A673 (cell line): ENCODE results near the gene KIAA1549.

ENCODE experiments used
- EZH2 ChIP-seq: fragments of 200-600 bp; sonication (generic); IDR thresholded peaks from 2 replicates; pipeline ENCODE4 v1.6.1; 2017; ENCODE audit warnings: borderline replicate concordance, low read depth, mild to moderate bottlenecking, mixed read lengths, antibody characterized with exemption, low read length; ENCODE audit not compliant: poor library complexity, severe bottlenecking
- TF ChIP-seq, protein P1 (sequence below): fragments of 300-800, 200-600 bp; sonication (generic); conservative IDR thresholded peaks from 2 replicates; pipeline ENCODE4 v1.5.1; 2017; ENCODE audit warnings: low read depth, mild to moderate bottlenecking, antibody characterized with exemption, low read length, moderate library complexity, mixed read lengths

DNA sequence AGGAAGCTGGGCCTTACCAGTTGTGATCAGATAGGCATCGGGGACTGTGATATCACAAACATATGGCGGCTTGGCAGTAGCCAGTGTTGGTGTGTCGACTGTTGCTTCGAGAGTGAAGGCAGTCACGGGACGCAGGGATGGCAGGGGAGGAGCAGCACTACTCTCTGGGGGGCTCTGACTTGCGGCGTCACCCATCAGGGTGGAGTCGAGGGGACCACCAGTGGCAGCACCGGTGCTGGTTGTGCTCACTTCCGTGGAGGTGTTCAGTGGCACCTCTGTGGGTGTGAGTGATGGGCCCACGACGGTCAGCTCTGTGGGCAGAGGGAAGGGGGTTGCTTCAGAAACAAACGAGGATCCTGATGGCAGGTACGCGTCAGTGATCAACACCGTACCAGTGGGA lies 64.5 kb downstream of the KIAA1549 start:
- TF ChIP-seq EZH2, result no peak
- TF ChIP-seq, protein P1, sequence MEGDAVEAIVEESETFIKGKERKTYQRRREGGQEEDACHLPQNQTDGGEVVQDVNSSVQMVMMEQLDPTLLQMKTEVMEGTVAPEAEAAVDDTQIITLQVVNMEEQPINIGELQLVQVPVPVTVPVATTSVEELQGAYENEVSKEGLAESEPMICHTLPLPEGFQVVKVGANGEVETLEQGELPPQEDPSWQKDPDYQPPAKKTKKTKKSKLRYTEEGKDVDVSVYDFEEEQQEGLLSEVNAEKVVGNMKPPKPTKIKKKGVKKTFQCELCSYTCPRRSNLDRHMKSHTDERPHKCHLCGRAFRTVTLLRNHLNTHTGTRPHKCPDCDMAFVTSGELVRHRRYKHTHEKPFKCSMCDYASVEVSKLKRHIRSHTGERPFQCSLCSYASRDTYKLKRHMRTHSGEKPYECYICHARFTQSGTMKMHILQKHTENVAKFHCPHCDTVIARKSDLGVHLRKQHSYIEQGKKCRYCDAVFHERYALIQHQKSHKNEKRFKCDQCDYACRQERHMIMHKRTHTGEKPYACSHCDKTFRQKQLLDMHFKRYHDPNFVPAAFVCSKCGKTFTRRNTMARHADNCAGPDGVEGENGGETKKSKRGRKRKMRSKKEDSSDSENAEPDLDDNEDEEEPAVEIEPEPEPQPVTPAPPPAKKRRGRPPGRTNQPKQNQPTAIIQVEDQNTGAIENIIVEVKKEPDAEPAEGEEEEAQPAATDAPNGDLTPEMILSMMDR, result no peak
